ENCODE data around the gene TRIM8.

- TF ChIP-seq, protein P1, sequence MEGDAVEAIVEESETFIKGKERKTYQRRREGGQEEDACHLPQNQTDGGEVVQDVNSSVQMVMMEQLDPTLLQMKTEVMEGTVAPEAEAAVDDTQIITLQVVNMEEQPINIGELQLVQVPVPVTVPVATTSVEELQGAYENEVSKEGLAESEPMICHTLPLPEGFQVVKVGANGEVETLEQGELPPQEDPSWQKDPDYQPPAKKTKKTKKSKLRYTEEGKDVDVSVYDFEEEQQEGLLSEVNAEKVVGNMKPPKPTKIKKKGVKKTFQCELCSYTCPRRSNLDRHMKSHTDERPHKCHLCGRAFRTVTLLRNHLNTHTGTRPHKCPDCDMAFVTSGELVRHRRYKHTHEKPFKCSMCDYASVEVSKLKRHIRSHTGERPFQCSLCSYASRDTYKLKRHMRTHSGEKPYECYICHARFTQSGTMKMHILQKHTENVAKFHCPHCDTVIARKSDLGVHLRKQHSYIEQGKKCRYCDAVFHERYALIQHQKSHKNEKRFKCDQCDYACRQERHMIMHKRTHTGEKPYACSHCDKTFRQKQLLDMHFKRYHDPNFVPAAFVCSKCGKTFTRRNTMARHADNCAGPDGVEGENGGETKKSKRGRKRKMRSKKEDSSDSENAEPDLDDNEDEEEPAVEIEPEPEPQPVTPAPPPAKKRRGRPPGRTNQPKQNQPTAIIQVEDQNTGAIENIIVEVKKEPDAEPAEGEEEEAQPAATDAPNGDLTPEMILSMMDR (IDR thresholded peaks at IDR 0.05) = no peak
- no peak for TF ChIP-seq POLR2A (IDR thresholded peaks at IDR 0.05)
These were observed 13.2 kb downstream of the TRIM8 start for GRCh38 chr10:102657451-102657850.
